ENCODE data around the gene CASP10.
A peak's percentile ranks its signal among the peaks of the same experiment; 100 is the strongest.
"Not testable (repeated sequence)": the region's sequence is repeated elsewhere in the genome, so short reads cannot be mapped to it uniquely, and the experiment has no call there.

CASP10 gene
- 14.2 to 49.4 reads per million in 2 experiments for total RNA-seq

- peak; percentile 7 for DNase-seq (ENCODE audit: low read depth)
These were observed at the start of gene CASP10 for GRCh38 chr2:201182650-201183364. CASP10 (plus strand) TSS chr2:201183141; CDS start chr2:201185778, 2,637 bp downstream.

DNA sequence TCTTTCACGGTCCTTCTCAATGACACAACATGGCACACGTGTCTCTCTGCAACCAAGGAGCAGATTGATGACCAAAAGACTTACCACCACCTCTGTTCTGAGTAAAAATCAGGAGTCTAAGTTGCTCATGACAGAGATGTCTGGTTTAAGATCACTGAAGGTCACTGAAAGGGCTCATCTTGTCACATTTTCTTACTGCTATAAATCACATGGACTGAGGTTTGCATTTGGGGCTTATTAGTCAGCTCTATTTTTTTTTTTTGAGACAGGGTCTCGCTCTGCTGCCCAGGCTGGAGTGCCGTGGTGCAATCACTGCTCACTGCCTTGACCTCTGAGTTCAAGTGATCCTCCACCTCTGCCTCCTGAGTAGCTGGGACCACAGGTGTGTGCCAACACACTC is 47.6 kb upstream of the CASP10 start:
- DNase-seq (ENCODE audit: low read depth) = no peak

- no peak for DNase-seq (ENCODE audit: low read depth)
These were observed 46.0 kb upstream of the CASP10 start for GRCh38 chr2:201136889-201137321.

GRCh38 chr2:201137505-201138400 is 45.2 kb upstream of the CASP10 start:
- DNase-seq (ENCODE audit: low read depth) = no peak

DNA sequence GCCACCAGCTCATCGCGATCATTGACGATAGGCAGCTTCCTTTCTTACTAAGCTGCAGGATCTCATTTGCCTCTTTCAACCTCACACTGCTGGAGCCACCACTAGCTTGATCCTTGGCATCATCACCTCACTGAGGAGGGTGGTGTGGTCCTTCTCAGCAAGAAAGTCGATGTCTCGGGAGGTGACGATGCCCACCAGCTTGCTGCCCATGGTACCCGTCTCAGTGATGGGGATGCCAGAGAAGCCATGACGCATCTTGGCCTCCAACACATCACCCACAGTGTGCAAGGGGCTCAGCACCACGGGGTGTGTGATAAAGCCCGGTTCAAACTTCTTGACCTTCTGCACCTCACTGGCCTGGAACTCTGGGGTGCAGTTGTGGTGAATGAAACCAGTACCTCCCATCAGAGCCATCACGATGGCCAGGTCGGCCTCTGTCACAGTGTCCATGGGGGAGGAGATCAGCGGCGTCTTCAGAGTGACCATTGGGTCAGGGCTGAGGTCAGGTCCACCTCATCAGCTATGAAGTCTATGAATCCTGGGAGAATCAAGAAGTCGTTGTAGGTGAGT is 44.5 kb upstream of the CASP10 start:
- no peak for DNase-seq (ENCODE audit: low read depth)

- not testable (repeated sequence) for DNase-seq (ENCODE audit: low read depth)
These were observed 43.8 kb upstream of the CASP10 start for GRCh38 chr2:201138986-201139781.

DNA sequence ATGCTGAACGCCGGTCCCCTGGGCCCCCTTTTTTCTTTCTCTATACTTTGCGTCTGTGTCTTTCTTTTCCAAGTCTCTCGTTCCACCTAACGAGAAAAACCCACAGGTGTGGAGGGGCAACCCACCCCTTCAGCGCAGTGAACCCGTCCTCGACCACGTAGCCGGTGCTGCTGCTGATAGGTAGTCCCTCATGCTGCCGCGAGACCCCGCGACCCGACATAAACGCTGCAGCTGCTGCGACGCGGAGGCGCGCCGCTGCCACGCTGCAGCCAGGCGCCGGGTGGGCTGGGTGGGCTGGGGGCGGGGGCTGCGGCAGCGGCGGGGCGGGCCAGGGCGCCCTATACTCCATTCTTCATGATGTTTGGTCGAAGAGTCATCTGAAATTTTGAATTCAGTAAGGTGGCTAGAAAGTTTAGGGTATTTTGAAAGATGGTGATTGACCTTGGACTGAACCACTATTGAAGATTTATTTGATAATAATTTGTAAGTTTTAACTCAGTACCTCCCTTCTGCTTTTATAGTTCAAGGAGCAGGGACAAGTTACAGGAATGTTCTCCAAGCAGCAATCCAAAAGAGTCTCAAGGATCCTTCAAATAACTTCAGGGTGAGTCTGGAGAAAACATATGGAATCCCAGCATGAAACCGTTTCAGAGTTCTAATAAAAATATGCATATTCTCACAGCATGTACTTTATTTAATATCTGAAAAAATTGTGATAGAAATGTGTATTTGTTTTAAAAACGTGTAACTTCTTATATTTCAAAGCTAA is 42.9 kb upstream of the CASP10 start:
- DNase-seq (ENCODE audit: low read depth) = no peak

DNA sequence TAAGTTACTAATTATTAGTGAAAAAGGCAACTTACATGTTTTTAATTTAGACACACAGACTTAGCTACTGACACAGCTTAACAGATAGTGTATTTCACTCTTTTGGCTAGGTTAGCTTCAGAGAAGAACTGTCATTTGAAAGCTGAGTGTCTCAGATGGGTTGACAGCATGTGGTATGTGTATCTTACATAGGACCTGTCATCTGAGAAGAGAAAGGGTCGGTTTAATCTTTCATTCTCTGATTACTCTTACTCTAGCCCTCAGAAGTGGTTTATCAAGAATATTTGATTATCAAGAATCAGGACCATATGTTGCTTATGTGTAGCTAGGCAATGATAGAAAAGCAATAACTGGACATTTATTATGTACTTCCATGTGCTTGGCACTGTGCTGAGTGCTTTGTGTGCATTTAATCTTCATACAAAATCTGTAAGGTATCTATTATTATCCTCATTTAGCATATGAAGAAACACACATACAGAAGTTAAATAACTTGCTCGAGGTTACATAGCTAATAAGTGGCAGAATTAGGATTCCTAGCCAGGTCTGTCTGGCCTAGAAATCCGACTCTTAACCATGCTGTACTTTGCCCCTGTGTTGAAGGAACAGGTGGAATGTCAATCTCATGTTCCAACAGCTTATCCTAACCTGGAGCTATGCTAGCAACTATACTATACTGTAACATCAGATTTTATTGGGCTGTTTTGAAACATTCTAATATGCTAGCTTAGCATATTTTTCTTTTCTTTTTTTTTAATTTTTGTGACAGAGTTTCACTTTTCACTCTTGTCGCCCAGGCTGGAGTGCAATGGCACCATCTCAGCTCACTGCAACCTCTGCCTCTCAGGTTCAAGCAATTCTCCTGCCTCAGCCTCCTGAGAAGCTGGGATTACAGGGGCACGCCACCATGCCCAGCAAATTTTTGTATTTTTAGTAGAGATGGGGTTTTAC is 38.6 kb upstream of the CASP10 start:
- no peak for DNase-seq (ENCODE audit: low read depth)

GRCh38 chr2:201148434-201148990 is 34.4 kb upstream of the CASP10 start:
- DNase-seq (ENCODE audit: low read depth) = no peak

- no peak for DNase-seq (ENCODE audit: low read depth)
These were observed 33.7 kb upstream of the CASP10 start for GRCh38 chr2:201149064-201149820.

DNA sequence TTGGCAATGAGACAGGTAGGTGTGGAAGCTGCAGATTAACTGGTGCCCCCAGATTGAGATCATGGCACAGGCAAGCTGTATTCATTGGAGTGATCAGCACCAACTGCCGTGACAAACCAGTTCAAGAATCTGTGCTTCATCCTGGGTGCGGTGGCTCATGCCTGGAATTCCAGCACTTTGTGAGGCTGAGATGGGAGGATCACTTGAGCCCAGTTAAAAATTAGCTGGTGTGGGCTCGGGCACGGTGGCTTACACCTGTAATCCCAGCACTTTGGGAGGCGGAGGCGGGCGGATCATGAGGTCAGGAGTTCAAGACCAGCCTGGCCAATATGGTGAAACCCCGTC is 33.1 kb upstream of the CASP10 start:
- not testable (repeated sequence) for DNase-seq (ENCODE audit: low read depth)

DNA sequence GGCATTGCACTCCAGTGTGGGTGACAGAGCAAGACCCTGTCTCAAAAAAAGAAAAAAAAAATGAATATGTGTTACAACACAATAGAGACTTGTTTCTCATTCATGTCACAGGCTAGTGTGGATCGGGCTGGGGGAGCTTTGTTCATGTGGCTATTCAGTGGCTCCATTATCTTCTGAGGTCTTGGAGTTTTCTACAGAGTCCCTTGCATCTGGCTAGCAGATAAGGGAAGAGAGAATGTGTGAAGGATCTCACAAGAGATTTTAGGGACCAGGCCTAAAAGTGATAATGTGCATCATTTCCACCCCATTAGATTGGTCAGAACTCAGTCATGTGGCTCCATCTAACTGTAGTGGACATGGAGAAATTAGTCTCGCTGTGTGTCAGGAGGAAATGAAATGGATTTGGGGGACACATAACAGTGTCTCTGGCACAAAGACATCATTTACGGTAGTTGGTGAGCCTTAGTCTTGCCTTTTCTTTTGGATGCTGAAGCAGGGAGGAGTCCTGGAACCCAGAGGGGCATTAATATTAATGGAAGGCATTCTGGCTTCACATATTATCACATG is 32.4 kb upstream of the CASP10 start:
- no peak for DNase-seq (ENCODE audit: low read depth)

- no peak for DNase-seq (ENCODE audit: low read depth)
These were observed 31.6 kb upstream of the CASP10 start for GRCh38 chr2:201151127-201151981.

- no peak for DNase-seq (ENCODE audit: low read depth)
These were observed 30.4 kb upstream of the CASP10 start for GRCh38 chr2:201152517-201152916.

- DNase-seq (ENCODE audit: low read depth) = no peak
These were observed 29.7 kb upstream of the CASP10 start for GRCh38 chr2:201152999-201153815.

GRCh38 chr2:201154615-201155399 is 28.1 kb upstream of the CASP10 start:
- DNase-seq (ENCODE audit: low read depth) = no peak

All from T follicular helper cell (primary cell).